Neural cell (in vitro differentiated cells): Measurements from ENCODE around the gene DYNC2H1. TPM values are rescaled to one million over a fixed set of nuclear protein-coding genes. Genes with fewer than 3 reads are reported as not detected.

Experiments
- H2AFZ ChIP-seq: fragments of 200-600, 300-800 bp; sonication (generic), shearing (Covaris generic); 2 replicates; pipeline ENCODE4 v1.6.0; 2014; ENCODE audit warnings: low read depth, mild to moderate bottlenecking, antibody characterized with exemption, low read length, moderate library complexity
- H3F3A ChIP-seq: fragments of 200-600 bp; shearing (Covaris generic); 2 replicates; pipeline ENCODE4 v1.6.1; 2016; ENCODE audit warnings: mild to moderate bottlenecking, moderate library complexity, mixed read lengths, antibody characterized with exemption, low read length; ENCODE audit not compliant: insufficient read depth, poor library complexity, severe bottlenecking
- H3K27ac ChIP-seq: fragments of 200-600, 300-800 bp; sonication (generic), shearing (Covaris generic); 2 replicates; pipeline ENCODE4 v1.5.1; 2014; ENCODE audit warnings: mild to moderate bottlenecking, low read length, moderate library complexity
- H3K27me3 ChIP-seq: fragments of 300-800, 200-600 bp; sonication (generic), shearing (Covaris generic); 2 replicates; pipeline ENCODE4 v1.6.0; 2014; ENCODE audit warnings: mild to moderate bottlenecking, low read depth, low read length, moderate library complexity; ENCODE audit not compliant: insufficient read depth
- H3K36me3 ChIP-seq: fragments of 300-800, 200-600 bp; sonication (generic), shearing (Covaris generic); 2 replicates; pipeline ENCODE4 v1.5.1; 2014; ENCODE audit warnings: mild to moderate bottlenecking, antibody characterized with exemption, low read length, moderate library complexity; ENCODE audit not compliant: insufficient read depth
- H3K4me2 ChIP-seq: fragments of 300-800, 200-600 bp; sonication (generic), shearing (Covaris generic); 2 replicates; pipeline ENCODE4 v1.6.0; 2014; ENCODE audit warnings: mild to moderate bottlenecking, low read length
- H3K4me3 ChIP-seq: fragments of 300-800, 200-600 bp; sonication (generic), shearing (Covaris generic); 2 replicates; pipeline ENCODE4 v1.5.1; 2014; ENCODE audit warnings: mild to moderate bottlenecking, low read length, moderate library complexity
- H3K79me2 ChIP-seq: fragments of 200-600 bp; shearing (Covaris generic); replicated peaks from 2 replicates; pipeline ENCODE4 v1.6.0; 2014; ENCODE audit warnings: mild to moderate bottlenecking, low read length, moderate library complexity; ENCODE audit not compliant: insufficient read depth
- H3K9ac ChIP-seq: fragments of 300-800, 200-600 bp; sonication (generic), shearing (Covaris generic); 2 replicates; pipeline ENCODE4 v1.6.1; 2016; ENCODE audit warnings: mild to moderate bottlenecking, low read length, mixed read lengths
- H3K9me2 ChIP-seq: fragments of 200-600 bp; shearing (Covaris generic); 2 replicates; pipeline ENCODE4 v1.6.1; 2016; ENCODE audit warnings: mild to moderate bottlenecking, low read length, mixed read lengths; ENCODE audit not compliant: insufficient read depth
- H3K9me3 ChIP-seq: fragments of 200-600, 300-800 bp; sonication (generic), shearing (Covaris generic); 2 replicates; pipeline ENCODE4 v1.6.1; 2016; ENCODE audit warnings: mild to moderate bottlenecking, mixed run types, low read length, moderate library complexity, mixed read lengths
- H4K20me1 ChIP-seq: fragments of 200-600 bp; shearing (Covaris generic); 2 replicates; pipeline ENCODE4 v1.6.1; 2016; ENCODE audit warnings: mild to moderate bottlenecking, mixed run types; ENCODE audit not compliant: insufficient read depth
- EP300 ChIP-seq: fragments of 450-650 bp; conservative IDR thresholded peaks from 2 replicates; pipeline ENCODE4 v1.6.1; 2014; ENCODE audit warnings: antibody characterized with exemption, mild to moderate bottlenecking, moderate library complexity; ENCODE audit not compliant: poor library complexity, severe bottlenecking
- EZH2 ChIP-seq: fragments of 200-600, 300-800 bp; shearing (Covaris generic), sonication (generic); IDR thresholded peaks from 2 replicates; pipeline ENCODE4 v1.6.1; 2014; ENCODE audit warnings: antibody characterized with exemption, low read length, borderline replicate concordance, mild to moderate bottlenecking; ENCODE audit not compliant: insufficient read depth, poor library complexity, severe bottlenecking
- MXI1 ChIP-seq: fragments of 450-650 bp; conservative IDR thresholded peaks from 2 replicates; pipeline ENCODE4 v1.6.1; 2014; ENCODE audit warnings: antibody characterized with exemption, mild to moderate bottlenecking; ENCODE audit not compliant: poor library complexity, severe bottlenecking
- POLR2AphosphoS5 ChIP-seq: IDR thresholded peaks from 2 replicates; pipeline ENCODE4 v1.6.1; 2012
- RAD21 ChIP-seq: fragments of 450-650 bp; conservative IDR thresholded peaks from 2 replicates; pipeline ENCODE4 v1.6.1; 2014; ENCODE audit warnings: antibody characterized with exemption, mild to moderate bottlenecking, moderate library complexity
- REST ChIP-seq: IDR thresholded peaks from 2 replicates; pipeline ENCODE4 v1.6.1; 2012; ENCODE audit warnings: borderline replicate concordance
- SMC3 ChIP-seq: fragments of 450-650 bp; conservative IDR thresholded peaks from 2 replicates; pipeline ENCODE4 v1.6.1; 2014; ENCODE audit warnings: antibody characterized with exemption, mild to moderate bottlenecking, moderate library complexity; ENCODE audit not compliant: poor library complexity
- TAF1 ChIP-seq: IDR thresholded peaks from 2 replicates; pipeline ENCODE4 v1.6.1; 2012; ENCODE audit warnings: low read depth
- polyA plus RNA-seq: library from polyadenylated mRNA; depleted of rRNA; stranded (reverse); fragments of >200 nt; gene quantifications from 2 replicates; pipeline ENCODE4 v1.2.3, GENCODE V29; 2014
- small RNA-seq, 3 experiments: library from RNA; depleted of rRNA; stranded (forward); fragments of <200 nt; gene quantifications; one replicate each; pipeline ENCODE3, GENCODE V24; 2012
- TF ChIP-seq, protein P1 (sequence below): fragments of 450-650 bp; IDR thresholded peaks from 2 replicates; pipeline ENCODE4 v1.5.1; 2014; ENCODE audit warnings: antibody characterized with exemption, mild to moderate bottlenecking, moderate library complexity; ENCODE audit not compliant: poor library complexity, severe bottlenecking

The DYNC2H1 gene
- polyA plus RNA-seq, 1 donor from 2014 or later = 14.1 TPM

GRCh38 chr11:103529181-103529684 is 420.0 kb downstream of the DYNC2H1 start:
- Histone ChIP-seq H3K4me2 (no peak overlapping the region), H3K9me2 (no peaks in the 10 kb centered on the region), H3K79me2 (no peaks in the 10 kb centered on the region), H3K9me3 (no peaks in the 10 kb centered on the region), H3K9ac (no peak overlapping the region), H3K36me3 (no peaks in the 10 kb centered on the region), H3K27me3 (no peaks in the 10 kb centered on the region), H3K27ac (no peak overlapping the region), H2AFZ (no peak overlapping the region), H4K20me1 (no peaks in the 10 kb centered on the region), H3F3A (no peaks in the 10 kb centered on the region), H3K4me3 (no peak overlapping the region)
- TF ChIP-seq EP300 = peak; percentile 94
- no peak for TF ChIP-seq TAF1
- TF ChIP-seq, protein P1, sequence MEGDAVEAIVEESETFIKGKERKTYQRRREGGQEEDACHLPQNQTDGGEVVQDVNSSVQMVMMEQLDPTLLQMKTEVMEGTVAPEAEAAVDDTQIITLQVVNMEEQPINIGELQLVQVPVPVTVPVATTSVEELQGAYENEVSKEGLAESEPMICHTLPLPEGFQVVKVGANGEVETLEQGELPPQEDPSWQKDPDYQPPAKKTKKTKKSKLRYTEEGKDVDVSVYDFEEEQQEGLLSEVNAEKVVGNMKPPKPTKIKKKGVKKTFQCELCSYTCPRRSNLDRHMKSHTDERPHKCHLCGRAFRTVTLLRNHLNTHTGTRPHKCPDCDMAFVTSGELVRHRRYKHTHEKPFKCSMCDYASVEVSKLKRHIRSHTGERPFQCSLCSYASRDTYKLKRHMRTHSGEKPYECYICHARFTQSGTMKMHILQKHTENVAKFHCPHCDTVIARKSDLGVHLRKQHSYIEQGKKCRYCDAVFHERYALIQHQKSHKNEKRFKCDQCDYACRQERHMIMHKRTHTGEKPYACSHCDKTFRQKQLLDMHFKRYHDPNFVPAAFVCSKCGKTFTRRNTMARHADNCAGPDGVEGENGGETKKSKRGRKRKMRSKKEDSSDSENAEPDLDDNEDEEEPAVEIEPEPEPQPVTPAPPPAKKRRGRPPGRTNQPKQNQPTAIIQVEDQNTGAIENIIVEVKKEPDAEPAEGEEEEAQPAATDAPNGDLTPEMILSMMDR = no peak
- TF ChIP-seq EZH2 = no peak
- TF ChIP-seq REST = peak; percentile 78
- TF ChIP-seq RAD21 = no peak
- TF ChIP-seq SMC3 = no peak
- peak; percentile 62 for TF ChIP-seq POLR2AphosphoS5
- no peak for TF ChIP-seq MXI1

Small RNA genes lying within 50 kb of the gene (small RNA-seq; reads per million reads assigned to genes)
- gene AP003461.1 = 0 reads per million in 3 experiments

Other genes with a start within 250 kb of the DYNC2H1 start
- gene MMP12, start 234.4 kb upstream of the DYNC2H1 start, polyA plus RNA-seq = not detected in 2 replicates
- gene MMP13, start 153.7 kb upstream of the DYNC2H1 start, polyA plus RNA-seq = 0.26 TPM in 1 of 2 replicates, not detected in the other
- 73.6 and 85.5 TPM in 2 replicates for gene DCUN1D5, start 17.3 kb upstream of the DYNC2H1 start, polyA plus RNA-seq